Mammary epithelial cell (primary cell): Measurements from ENCODE around the gene IL32.

Experiments
- EZH2 ChIP-seq: IDR thresholded peaks from 2 replicates; pipeline ENCODE4 v1.6.1; 2012; ENCODE audit warnings: low read length, inconsistent platforms, borderline replicate concordance
- TF ChIP-seq, protein P1 (sequence below), 2 donors: IDR thresholded peaks in 1 of 2; conservative IDR thresholded peaks in 1 of 2; 2 replicates each; pipeline ENCODE4 v1.5.1; 2011 to 2012; ENCODE audit warnings: inconsistent platforms in 2 of 2, low read length in 2 of 2, mild to moderate bottlenecking in 2 of 2, control low read depth in 1 of 2, low read depth in 1 of 2; ENCODE audit not compliant: insufficient read depth in 1 of 2; ENCODE audit errors: extremely low read depth in 1 of 2

DNA sequence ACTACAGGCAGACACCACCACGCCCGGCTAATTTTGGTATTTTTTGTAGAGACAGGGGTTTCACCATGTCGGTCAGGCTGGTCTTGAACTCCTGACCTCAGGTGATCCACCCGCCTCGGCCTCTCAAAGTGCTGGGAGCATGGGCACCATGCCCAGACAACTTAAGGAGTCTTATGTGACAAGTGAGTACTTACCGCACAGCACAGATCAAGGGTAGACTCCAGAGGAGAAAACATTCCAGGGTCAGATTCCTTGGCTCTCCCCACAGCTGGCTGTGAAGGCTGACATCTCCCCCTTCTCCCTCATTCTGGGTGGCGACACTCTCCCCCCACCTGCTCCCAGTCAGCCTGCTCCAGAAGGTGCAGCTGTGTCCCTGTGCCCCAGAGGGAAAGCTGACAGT, 23.0 kb downstream of the IL32 start:
- TF ChIP-seq, protein P1, sequence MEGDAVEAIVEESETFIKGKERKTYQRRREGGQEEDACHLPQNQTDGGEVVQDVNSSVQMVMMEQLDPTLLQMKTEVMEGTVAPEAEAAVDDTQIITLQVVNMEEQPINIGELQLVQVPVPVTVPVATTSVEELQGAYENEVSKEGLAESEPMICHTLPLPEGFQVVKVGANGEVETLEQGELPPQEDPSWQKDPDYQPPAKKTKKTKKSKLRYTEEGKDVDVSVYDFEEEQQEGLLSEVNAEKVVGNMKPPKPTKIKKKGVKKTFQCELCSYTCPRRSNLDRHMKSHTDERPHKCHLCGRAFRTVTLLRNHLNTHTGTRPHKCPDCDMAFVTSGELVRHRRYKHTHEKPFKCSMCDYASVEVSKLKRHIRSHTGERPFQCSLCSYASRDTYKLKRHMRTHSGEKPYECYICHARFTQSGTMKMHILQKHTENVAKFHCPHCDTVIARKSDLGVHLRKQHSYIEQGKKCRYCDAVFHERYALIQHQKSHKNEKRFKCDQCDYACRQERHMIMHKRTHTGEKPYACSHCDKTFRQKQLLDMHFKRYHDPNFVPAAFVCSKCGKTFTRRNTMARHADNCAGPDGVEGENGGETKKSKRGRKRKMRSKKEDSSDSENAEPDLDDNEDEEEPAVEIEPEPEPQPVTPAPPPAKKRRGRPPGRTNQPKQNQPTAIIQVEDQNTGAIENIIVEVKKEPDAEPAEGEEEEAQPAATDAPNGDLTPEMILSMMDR (conservative IDR thresholded peaks at IDR 0.05 in 1 of 2, IDR thresholded peaks at IDR 0.05 in 1 of 2; ENCODE audit: extremely low read depth in 1 of 2, insufficient read depth in 1 of 2, low read depth in 1 of 2, low read length in 2 of 2) = no peak
- no peak for TF ChIP-seq EZH2
